ENCODE results near the gene ABHD16A.
"Not testable (repeated sequence)": the region's sequence is repeated elsewhere in the genome, so short reads cannot be mapped to it uniquely, and the experiment has no call there.

Gene ABHD16A

DNA sequence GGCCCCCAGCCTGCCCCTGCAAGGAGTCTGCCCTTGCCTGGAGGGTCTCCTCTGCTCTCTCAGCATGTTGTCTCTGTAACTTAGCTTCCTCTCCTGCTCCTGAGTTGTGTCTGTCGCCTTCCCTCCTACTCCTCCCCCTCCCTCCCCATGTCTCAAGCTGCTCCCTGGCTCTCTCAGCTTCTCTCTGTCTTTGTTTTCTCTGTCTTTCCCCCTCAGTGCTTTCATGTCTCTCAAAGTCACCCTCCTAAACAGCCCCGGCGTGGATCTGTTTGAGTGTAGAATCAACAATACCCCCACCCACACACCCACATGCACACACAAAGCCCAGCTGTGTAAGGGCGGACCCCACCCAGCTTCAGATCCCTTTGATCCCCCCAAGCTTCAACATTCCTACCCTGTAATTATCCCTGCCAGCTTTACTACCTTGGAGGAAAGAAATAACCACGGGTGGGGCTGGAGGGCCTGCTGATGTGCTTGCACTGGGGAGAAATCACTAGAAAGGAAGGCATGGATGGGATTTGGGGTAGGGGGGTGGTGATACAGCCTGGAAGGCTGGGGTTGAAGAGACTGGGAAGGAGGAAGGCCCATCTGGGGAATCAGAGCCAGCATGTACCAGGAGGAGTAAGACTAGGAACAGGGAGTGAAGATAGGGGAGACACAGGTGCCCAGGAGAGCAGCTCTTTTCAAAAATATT, 11.0 kb upstream of the ABHD16A start:
- DNase-seq = no peak

DNA sequence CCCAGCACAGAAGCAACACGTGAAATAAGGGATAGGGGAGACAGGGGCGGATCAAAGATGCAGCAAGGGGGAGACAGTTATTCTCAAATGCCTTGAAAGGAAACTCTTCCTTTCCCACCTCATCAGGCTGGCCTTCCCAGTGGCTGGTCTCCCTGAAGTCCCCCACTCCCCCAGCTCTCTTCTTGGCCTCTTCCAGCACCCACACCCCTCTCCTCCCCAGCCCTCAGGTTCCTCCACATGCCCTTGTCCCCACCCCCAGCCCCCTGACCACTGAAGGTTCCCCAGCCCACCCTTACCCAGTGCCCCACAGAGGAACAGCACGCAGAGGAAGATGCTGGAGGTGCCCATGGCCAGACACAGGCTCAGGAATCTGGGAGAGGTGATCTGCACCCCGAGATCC, 10.3 kb upstream of the ABHD16A start:
- no peak for DNase-seq

GRCh38 chr6:31712296-31712695, 9.2 kb upstream of the ABHD16A start:
- DNase-seq = no peak

DNA sequence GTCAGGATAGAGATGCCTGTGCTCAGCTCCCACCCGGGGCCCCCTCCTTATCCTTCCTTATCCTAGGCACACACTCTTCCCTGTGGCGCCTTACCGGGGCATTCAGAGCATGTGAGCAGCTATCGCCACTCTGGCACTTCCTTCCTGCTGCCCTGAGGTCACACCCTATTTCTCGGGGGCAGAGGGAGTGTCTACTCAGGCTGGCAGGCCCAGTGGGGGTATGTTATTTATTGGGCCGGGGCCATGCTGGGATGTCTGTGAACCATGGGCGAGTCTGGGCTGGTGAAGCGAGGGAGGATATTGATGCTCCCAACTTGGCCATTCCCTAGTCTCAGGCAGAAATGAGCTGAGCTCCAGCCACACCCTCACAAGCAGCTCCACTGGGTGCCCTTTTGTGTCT, 8.1 kb upstream of the ABHD16A start:
- DNase-seq = no peak

DNA sequence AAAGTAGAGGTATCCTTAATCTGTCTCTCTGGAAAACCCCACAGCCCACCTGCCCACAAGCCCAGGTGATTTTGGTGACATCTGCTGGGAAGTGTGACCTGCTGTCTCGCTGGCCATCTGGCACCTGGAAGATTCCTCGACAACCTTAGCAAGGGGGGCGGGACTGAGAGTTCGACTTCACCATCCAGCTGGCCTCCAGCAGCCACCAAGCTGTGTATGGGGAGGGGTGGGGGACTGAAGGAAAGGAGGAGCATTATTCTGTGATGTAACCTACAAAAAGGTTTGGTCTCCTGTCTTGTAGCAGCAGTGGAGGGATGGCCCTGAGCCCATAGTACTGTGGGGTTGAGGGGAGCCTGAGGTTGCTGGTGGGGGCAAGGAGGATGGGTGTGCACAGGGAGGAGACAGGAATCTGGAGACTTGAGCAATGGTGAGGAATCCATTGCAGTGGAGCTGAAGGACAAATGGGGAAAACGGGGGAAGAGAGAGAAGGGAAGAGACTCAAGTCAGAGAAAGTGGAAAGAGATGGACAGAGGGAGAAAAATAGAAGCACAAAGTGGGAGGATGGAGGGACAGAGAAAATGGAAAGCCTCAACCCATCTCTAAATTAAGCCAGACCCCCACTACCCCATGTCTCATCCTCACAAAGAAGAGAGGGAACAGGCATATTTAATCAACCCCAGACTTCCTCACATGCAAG, 7.5 kb upstream of the ABHD16A start:
- no peak for DNase-seq

DNA sequence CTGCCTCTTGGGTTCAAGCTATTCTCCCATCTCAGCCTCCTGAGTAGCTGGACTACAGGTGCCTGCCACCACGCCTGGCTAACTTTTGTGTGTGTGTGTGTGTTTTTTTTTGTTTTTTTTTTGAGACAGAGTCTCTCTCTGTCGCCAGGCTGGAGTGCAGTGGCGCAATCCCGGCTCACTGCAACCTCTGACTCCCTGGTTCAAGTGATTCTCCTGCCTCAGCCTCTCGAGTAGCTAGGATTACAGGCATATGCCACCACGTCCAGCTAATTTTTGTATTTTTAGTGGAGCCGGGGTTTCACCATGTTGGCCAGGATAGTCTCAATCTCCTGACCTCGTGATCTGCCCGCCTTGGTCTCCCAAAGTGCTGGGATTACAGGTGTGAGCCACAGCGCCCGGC, 6.0 kb upstream of the ABHD16A start:
- DNase-seq = not testable (repeated sequence)

- no peak for DNase-seq
Measured at GRCh38 chr6:31708224-31708623, 5.1 kb upstream of the ABHD16A start.

DNA sequence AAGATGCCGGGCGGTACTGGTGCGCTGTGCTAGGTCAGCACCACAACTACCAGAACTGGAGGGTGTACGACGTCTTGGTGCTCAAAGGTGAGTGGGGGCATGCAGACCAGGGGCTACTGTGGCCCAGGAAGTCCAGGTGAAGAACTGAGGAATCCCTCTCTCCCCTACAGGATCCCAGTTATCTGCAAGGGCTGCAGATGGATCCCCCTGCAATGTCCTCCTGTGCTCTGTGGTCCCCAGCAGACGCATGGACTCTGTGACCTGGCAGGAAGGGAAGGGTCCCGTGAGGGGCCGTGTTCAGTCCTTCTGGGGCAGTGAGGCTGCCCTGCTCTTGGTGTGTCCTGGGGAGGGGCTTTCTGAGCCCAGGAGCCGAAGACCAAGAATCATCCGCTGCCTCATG, 4.6 kb upstream of the ABHD16A start:
- DNase-seq = no peak

- no peak for DNase-seq
Measured at GRCh38 chr6:31706599-31706998, 3.5 kb upstream of the ABHD16A start, which contains the start of gene LY6G6F. Gene LY6G6F, plus strand, starts transcription at chr6:31706866. Its CDS starts 41 bp downstream, at chr6:31706907.

GRCh38 chr6:31705931-31706330, 2.8 kb upstream of the ABHD16A start:
- no peak for DNase-seq

DNA sequence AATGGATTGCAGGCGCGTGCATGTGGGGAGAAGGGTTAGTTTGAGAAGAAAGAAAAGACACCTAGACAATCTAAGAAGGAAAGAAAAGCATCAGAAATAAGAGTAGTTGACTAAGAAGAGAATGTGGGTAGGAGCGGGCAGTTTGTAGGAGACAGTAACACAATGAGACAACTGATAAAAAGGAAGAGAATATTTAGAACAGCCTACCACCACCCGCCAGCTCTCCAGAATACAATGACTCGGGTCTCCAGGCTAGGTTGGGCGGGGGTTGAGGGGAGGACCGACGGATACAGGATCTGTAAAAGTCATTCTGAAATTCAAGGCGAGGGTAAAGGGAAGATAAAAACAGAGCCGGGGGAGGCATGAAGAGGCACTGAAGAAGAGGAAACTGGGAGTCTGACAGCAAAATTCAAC, 712 bp downstream of the ABHD16A start:
- no peak for DNase-seq

GRCh38 chr6:31701666-31702404, 1.3 kb downstream of the ABHD16A start:
- DNase-seq = no peak

DNA sequence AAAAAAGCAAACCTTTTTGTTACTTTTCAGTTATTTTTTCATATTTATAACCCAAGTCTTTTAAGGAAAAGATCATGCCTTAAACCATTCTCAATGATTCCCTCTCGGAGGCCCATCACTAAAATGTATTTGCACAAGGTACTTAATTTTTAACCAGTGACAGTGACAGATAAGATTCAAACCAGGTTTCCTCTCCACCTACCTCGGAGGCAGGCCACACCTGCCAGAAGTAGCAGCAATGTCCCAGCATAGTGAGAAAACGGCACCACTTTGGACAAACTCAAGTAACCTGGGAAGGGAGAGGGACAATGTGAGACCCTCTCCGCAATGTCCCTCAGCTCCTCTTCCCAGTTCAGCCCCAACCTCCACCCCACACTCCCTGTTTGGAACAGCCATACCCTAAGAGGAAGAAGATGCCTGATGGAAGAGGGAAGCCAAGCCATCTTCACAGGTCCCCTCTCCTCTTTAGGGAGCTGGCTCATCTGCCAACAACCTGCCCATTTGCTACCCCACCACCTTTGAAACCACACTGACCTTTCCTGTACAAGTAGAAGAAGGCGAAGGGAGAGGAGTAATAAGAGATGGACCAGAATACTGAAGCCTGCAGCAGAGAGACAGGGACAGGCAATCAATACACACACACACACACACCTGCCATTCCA, 2.3 kb downstream of the ABHD16A start:
- DNase-seq = no peak

- no peak for DNase-seq
Measured at GRCh38 chr6:31697555-31697954, 5.6 kb downstream of the ABHD16A start.

DNA sequence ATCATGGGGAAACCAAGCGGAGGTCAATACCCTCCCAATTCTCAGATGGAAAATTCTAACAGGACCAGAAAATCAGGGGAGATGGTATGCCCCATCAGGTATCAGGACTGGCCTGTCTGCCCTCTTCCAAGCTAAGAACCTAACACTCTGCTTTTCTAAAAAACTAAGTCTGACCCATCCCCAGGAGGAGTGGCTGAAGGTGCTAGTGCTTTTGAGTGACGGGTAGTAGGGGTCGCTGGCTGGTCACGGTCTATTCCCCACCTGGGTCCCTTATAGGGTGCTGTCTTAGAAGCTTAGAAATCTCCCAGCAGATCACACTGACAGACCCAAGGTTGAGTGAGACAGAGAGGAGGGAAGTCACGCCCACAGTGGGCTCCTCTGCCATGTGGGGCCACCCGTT, 9.6 kb downstream of the ABHD16A start:
- no peak for DNase-seq

DNA sequence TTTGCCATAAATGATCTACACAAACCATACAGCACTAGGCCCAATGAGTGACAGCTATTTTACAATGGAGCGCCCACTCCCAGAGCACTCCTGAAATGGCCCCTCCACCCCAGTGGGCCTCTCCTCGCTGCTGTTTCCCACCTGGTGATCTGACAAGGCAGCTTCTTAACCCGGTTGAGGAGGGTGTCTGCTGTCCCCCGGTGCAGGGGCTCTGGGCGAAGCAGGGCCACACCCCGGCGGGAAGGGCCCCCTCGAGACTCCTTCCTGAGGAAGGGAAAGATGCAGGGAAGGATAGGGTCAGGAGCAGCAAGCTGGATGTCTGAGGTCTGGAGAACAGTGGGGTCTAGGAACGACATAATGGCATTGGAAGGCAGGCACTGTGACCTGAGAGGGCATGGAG, 10.2 kb downstream of the ABHD16A start:
- no peak for DNase-seq

- DNase-seq = no peak
Measured at GRCh38 chr6:31692353-31692752, 10.8 kb downstream of the ABHD16A start.

- DNase-seq = no peak
Measured at GRCh38 chr6:31691564-31692108, 11.5 kb downstream of the ABHD16A start.

- DNase-seq = no peak
Measured at GRCh38 chr6:31691078-31691463, 12.1 kb downstream of the ABHD16A start.

- no peak for DNase-seq
Measured at GRCh38 chr6:31690231-31691077, 12.7 kb downstream of the ABHD16A start.

GRCh38 chr6:31689249-31690110, 13.6 kb downstream of the ABHD16A start:
- no peak for DNase-seq
